Neural cell (in vitro differentiated cells): ENCODE measurements around the gene WDR59. TPM values are rescaled to one million over a fixed set of nuclear protein-coding genes. Genes with fewer than 3 reads are reported as not detected.

ENCODE experiments used
- H2AFZ ChIP-seq: fragments of 200-600, 300-800 bp; sonication (generic), shearing (Covaris generic); 2 replicates; pipeline ENCODE4 v1.6.0; 2014; ENCODE audit warnings: low read depth, mild to moderate bottlenecking, antibody characterized with exemption, low read length, moderate library complexity
- H3F3A ChIP-seq: fragments of 200-600 bp; shearing (Covaris generic); 2 replicates; pipeline ENCODE4 v1.6.1; 2016; ENCODE audit warnings: mild to moderate bottlenecking, moderate library complexity, mixed read lengths, antibody characterized with exemption, low read length; ENCODE audit not compliant: insufficient read depth, poor library complexity, severe bottlenecking
- H3K27ac ChIP-seq: fragments of 200-600, 300-800 bp; sonication (generic), shearing (Covaris generic); 2 replicates; pipeline ENCODE4 v1.5.1; 2014; ENCODE audit warnings: mild to moderate bottlenecking, low read length, moderate library complexity
- H3K27me3 ChIP-seq: fragments of 300-800, 200-600 bp; sonication (generic), shearing (Covaris generic); 2 replicates; pipeline ENCODE4 v1.6.0; 2014; ENCODE audit warnings: mild to moderate bottlenecking, low read depth, low read length, moderate library complexity; ENCODE audit not compliant: insufficient read depth
- H3K36me3 ChIP-seq: fragments of 300-800, 200-600 bp; sonication (generic), shearing (Covaris generic); 2 replicates; pipeline ENCODE4 v1.5.1; 2014; ENCODE audit warnings: mild to moderate bottlenecking, antibody characterized with exemption, low read length, moderate library complexity; ENCODE audit not compliant: insufficient read depth
- H3K4me2 ChIP-seq: fragments of 300-800, 200-600 bp; sonication (generic), shearing (Covaris generic); 2 replicates; pipeline ENCODE4 v1.6.0; 2014; ENCODE audit warnings: mild to moderate bottlenecking, low read length
- H3K4me3 ChIP-seq: fragments of 300-800, 200-600 bp; sonication (generic), shearing (Covaris generic); 2 replicates; pipeline ENCODE4 v1.5.1; 2014; ENCODE audit warnings: mild to moderate bottlenecking, low read length, moderate library complexity
- H3K79me2 ChIP-seq: fragments of 200-600 bp; shearing (Covaris generic); replicated peaks from 2 replicates; pipeline ENCODE4 v1.6.0; 2014; ENCODE audit warnings: mild to moderate bottlenecking, low read length, moderate library complexity; ENCODE audit not compliant: insufficient read depth
- H3K9ac ChIP-seq: fragments of 300-800, 200-600 bp; sonication (generic), shearing (Covaris generic); 2 replicates; pipeline ENCODE4 v1.6.1; 2016; ENCODE audit warnings: mild to moderate bottlenecking, low read length, mixed read lengths
- H3K9me2 ChIP-seq: fragments of 200-600 bp; shearing (Covaris generic); 2 replicates; pipeline ENCODE4 v1.6.1; 2016; ENCODE audit warnings: mild to moderate bottlenecking, low read length, mixed read lengths; ENCODE audit not compliant: insufficient read depth
- H3K9me3 ChIP-seq: fragments of 200-600, 300-800 bp; sonication (generic), shearing (Covaris generic); 2 replicates; pipeline ENCODE4 v1.6.1; 2016; ENCODE audit warnings: mild to moderate bottlenecking, mixed run types, low read length, moderate library complexity, mixed read lengths
- H4K20me1 ChIP-seq: fragments of 200-600 bp; shearing (Covaris generic); 2 replicates; pipeline ENCODE4 v1.6.1; 2016; ENCODE audit warnings: mild to moderate bottlenecking, mixed run types; ENCODE audit not compliant: insufficient read depth
- CTCF ChIP-seq: fragments of 450-650 bp; IDR thresholded peaks from 2 replicates; pipeline ENCODE4 v1.5.1; 2014; ENCODE audit warnings: antibody characterized with exemption, mild to moderate bottlenecking, moderate library complexity; ENCODE audit not compliant: poor library complexity, severe bottlenecking
- EP300 ChIP-seq: fragments of 450-650 bp; conservative IDR thresholded peaks from 2 replicates; pipeline ENCODE4 v1.6.1; 2014; ENCODE audit warnings: antibody characterized with exemption, mild to moderate bottlenecking, moderate library complexity; ENCODE audit not compliant: poor library complexity, severe bottlenecking
- EZH2 ChIP-seq: fragments of 200-600, 300-800 bp; shearing (Covaris generic), sonication (generic); IDR thresholded peaks from 2 replicates; pipeline ENCODE4 v1.6.1; 2014; ENCODE audit warnings: antibody characterized with exemption, low read length, borderline replicate concordance, mild to moderate bottlenecking; ENCODE audit not compliant: insufficient read depth, poor library complexity, severe bottlenecking
- MXI1 ChIP-seq: fragments of 450-650 bp; conservative IDR thresholded peaks from 2 replicates; pipeline ENCODE4 v1.6.1; 2014; ENCODE audit warnings: antibody characterized with exemption, mild to moderate bottlenecking; ENCODE audit not compliant: poor library complexity, severe bottlenecking
- POLR2AphosphoS5 ChIP-seq: IDR thresholded peaks from 2 replicates; pipeline ENCODE4 v1.6.1; 2012
- RAD21 ChIP-seq: fragments of 450-650 bp; conservative IDR thresholded peaks from 2 replicates; pipeline ENCODE4 v1.6.1; 2014; ENCODE audit warnings: antibody characterized with exemption, mild to moderate bottlenecking, moderate library complexity
- REST ChIP-seq: IDR thresholded peaks from 2 replicates; pipeline ENCODE4 v1.6.1; 2012; ENCODE audit warnings: borderline replicate concordance
- SMC3 ChIP-seq: fragments of 450-650 bp; conservative IDR thresholded peaks from 2 replicates; pipeline ENCODE4 v1.6.1; 2014; ENCODE audit warnings: antibody characterized with exemption, mild to moderate bottlenecking, moderate library complexity; ENCODE audit not compliant: poor library complexity
- TAF1 ChIP-seq: IDR thresholded peaks from 2 replicates; pipeline ENCODE4 v1.6.1; 2012; ENCODE audit warnings: low read depth
- polyA plus RNA-seq: library from polyadenylated mRNA; depleted of rRNA; stranded (reverse); fragments of >200 nt; gene quantifications from 2 replicates; pipeline ENCODE4 v1.2.3, GENCODE V29; 2014

WDR59 gene
- polyA plus RNA-seq, 1 donor from 2014 or later: 20.3 TPM

- H3K27ac ChIP-seq: no peak overlapping the region
- H3K9me3 ChIP-seq: no peaks in the 10 kb centered on the region
- H3K9ac ChIP-seq: no peak overlapping the region
- H3F3A ChIP-seq: no peaks in the 10 kb centered on the region
- H3K36me3 ChIP-seq: no peaks in the 10 kb centered on the region
- H3K27me3 ChIP-seq: no peaks in the 10 kb centered on the region
- H3K79me2 ChIP-seq: no peaks in the 10 kb centered on the region
- H2AFZ ChIP-seq: no peak overlapping the region
- TF ChIP-seq SMC3 (no peak), RAD21 (no peak), CTCF (no peak), EP300 (no peak), EZH2 (no peak), REST (no peak), POLR2AphosphoS5 (no peak), MXI1 (no peak), TAF1 (no peak)
- H3K4me3 ChIP-seq: no peak overlapping the region
- no peak overlapping the region for H3K4me2 ChIP-seq
- H3K9me2 ChIP-seq: no peaks in the 10 kb centered on the region
- H4K20me1 ChIP-seq: no peaks in the 10 kb centered on the region
Measured at GRCh38 chr16:74944466-74944865, 40.5 kb downstream of the WDR59 start.

GRCh38 chr16:74942977-74943918, 41.7 kb downstream of the WDR59 start:
- H3K9ac ChIP-seq: no peak overlapping the region
- H3K4me2 ChIP-seq: no peak overlapping the region
- H3K27me3 ChIP-seq: no peaks in the 10 kb centered on the region
- no peaks in the 10 kb centered on the region for H3F3A ChIP-seq
- H2AFZ ChIP-seq: no peak overlapping the region
- H3K36me3 ChIP-seq: no peaks in the 10 kb centered on the region
- no peaks in the 10 kb centered on the region for H3K9me3 ChIP-seq
- H4K20me1 ChIP-seq: no peaks in the 10 kb centered on the region
- TF ChIP-seq SMC3 (no peak), MXI1 (no peak), EP300 (no peak), TAF1 (no peak), POLR2AphosphoS5 (no peak), EZH2 (no peak), REST (no peak), CTCF (no peak), RAD21 (no peak)
- no peak overlapping the region for H3K27ac ChIP-seq
- H3K4me3 ChIP-seq: no peak overlapping the region
- no peaks in the 10 kb centered on the region for H3K9me2 ChIP-seq
- no peaks in the 10 kb centered on the region for H3K79me2 ChIP-seq
